ENCODE data around the gene EIF6.

Gene EIF6

DNA sequence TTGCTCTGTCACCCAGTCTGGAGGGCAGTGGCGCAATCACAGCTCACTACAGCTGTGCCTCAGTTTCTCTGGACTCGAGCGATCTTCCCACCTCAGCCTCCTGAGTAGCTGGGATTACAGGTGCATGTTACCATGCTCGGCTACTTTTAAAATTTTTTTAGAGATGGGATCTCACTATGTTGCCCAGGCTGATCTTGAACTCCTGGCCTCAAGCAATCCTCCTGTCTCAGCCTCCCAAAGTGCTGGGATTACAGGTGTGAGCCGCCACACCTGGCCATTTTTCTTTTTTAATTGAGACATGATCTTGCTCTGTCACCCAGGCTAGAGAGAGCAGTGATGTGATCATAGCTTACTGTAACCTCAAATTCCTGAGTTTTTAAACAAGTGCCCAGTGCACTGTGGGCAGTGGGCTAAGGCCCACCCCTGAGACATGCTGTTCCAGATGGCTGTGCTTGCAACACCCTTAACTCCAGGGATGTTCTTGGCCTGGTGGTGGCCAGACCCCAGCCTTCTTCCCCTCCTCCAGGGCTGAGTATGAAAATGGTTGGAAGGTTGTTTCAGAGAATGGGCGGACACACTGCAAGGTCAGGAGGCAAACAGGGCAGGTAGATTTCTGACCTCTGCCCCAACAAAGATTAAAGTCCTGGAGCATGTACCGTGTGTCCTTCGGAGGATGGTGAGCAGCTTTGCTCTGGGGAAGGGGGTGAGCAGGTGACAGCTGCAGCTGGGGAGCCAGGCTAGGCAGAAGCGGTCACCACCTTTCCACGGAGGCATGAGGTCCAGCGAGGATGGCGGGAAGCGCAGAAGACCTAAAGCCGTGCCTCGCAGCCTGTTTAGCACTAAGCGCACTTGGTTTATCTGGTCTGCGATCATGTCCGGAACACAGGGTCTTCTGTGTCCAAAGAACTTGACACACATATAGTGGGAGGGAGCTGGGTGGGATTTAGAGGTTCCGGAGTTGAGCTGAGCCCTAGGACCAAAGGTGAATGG, 9.0 kb upstream of the EIF6 start:
- Mint-ChIP-seq H3K4me3 (no peak overlapping the region), H3K4me1 (ENCODE audit: low read depth) (no peaks in the 10 kb centered on the region), H3K27ac (no peak overlapping the region)

GRCh38 chr20:35292504-35293285, 8.1 kb upstream of the EIF6 start:
- no peaks in the 10 kb centered on the region for H3K27me3 Mint-ChIP-seq
- no peak overlapping the region for H3K27ac Mint-ChIP-seq
- no peak for DNase-seq
- no peaks in the 10 kb centered on the region for H3K4me1 Mint-ChIP-seq (ENCODE audit: low read depth)
- no peaks in the 10 kb centered on the region for H3K36me3 Mint-ChIP-seq (ENCODE audit: low read depth)
- no peaks in the 10 kb centered on the region for H3K9me3 Mint-ChIP-seq
- H3K4me3 Mint-ChIP-seq: no peak overlapping the region

More for the DNA sequence above, 9.0 kb upstream of the EIF6 start:
- Mint-ChIP-seq H3K36me3 (ENCODE audit: low read depth) (no peaks in the 10 kb centered on the region), H3K27me3 (no peaks in the 10 kb centered on the region), H3K9me3 (no peaks in the 10 kb centered on the region)
- no peak for DNase-seq

DNA sequence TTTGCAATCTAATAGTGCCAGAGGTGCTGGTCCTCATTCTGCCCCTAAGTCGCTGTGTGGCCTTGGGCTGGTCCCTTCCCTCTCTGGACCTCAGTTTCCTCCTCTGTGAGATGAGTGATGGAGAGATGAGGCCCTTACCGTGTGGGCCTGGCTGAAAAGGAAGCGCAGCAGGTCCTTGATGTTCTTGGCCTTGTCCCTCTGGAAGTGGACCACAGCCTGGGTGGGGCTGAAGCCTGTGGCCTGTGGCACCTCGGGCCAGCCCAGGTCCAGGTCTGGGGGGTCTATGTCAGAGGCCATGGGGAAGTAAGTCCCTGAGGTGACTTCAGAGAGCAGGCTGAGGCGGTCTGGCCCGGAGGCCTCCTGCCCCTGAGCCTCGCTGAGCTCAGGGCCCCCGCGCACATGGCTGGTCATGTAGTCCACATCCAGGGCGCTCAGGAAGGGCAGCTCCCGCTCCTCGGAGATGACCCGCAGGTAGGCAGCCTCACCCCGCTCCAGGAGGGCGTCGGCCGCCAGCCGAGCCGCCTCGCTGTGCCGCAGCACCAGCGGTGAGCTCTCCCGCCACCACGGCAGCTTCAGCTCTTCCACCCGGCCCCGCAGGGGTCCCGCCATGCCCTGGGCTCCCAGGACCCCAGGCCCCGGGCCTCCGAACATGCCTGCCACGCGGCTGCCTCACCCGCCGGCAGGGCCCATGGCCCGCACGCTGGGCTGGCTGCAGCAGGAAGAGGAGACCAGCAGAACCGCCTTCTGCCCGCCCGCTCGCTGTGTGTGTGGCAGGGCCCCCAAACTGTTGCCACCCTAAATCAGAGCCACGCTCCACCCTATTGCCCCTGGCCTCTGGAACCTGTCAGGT, 7.3 kb upstream of the EIF6 start, which contains the start of gene FAM83C:
FAM83C (minus strand) TSS at position 772 of the 850 bp plus-strand sequence; CDS start at position 651, 121 bp downstream.
- Mint-ChIP-seq H3K36me3 (ENCODE audit: low read depth) (no peaks in the 10 kb centered on the region), H3K4me3 (no peak within 1 kb of the TSS), H3K27me3 (no peaks in the 10 kb centered on the region), H3K9me3 (no peaks in the 10 kb centered on the region), H3K4me1 (ENCODE audit: low read depth) (no peaks in the 10 kb centered on the region), H3K27ac (no peak within 1 kb of the TSS)
- no peak for DNase-seq

DNA sequence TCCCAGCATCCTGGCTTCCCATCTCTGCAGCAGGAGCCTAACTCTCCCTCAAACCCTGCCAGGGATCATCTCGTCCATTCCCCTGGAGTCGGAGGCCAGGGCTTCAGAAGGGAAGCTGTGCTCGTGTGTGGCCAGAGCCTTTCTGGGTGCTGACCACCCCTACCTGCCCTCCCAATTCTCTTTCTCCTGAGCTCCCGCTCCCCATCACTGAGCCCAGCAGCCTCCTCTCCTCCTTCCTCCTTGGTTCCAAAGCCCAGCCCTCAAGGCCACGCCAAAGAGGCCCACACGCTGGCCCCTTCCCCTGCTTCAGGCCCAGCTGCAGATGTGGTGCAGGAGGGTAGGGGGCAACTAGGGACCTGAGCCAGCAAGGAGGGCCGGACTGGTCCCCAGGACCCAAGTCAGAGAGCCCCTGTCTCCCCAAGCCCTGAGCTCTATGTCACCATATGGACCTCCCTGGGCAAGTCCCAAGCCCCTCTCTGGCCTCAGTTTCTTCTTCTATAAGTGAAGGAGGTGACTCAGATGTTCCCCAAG, 6.4 kb upstream of the EIF6 start:
- DNase-seq: no peak

DNA sequence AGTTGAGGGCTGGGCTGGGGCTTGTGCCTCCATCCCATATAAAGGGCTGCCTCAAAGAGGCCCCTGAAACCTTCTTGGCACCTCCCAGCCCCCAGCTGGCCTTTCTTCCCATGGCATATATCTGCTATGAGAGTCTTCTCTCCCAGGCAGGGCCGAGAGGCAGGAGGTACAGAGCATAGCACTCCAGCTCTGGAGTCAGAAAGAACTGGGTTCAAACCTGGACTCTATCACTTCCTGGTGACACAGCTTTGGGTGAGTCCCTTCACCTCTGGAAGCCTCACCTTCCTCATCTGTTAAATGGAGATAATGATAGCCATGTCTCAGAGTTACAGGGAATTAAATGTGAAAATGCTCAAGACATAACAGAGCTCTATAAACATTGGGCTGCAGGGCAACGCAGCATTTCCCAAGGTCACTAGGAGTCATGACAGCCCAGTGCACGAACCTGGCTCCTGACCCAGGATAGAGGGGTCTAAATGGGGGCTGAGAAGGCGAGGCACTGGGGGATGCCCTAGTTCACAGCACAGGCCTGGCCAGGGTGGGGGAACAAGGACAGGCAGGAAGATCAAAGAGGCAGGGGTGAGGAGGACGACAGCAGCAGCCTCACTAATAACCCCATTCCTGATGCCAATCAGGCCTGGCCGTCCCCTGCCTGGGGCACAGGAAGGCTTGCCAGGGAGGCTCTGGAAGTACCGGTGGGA, 5.8 kb upstream of the EIF6 start:
- Mint-ChIP-seq H3K9me3 (no peaks in the 10 kb centered on the region), H3K4me1 (ENCODE audit: low read depth) (peaks cover 8% of the 10 kb centered on the region), H3K36me3 (ENCODE audit: low read depth) (no peaks in the 10 kb centered on the region), H3K27ac (no peak overlapping the region), H3K27me3 (no peaks in the 10 kb centered on the region), H3K4me3 (no peak overlapping the region)
- no peak for DNase-seq

More for the DNA sequence above, 6.4 kb upstream of the EIF6 start:
- Mint-ChIP-seq H3K4me1 (ENCODE audit: low read depth) (peaks cover 2% of the 10 kb centered on the region), H3K4me3 (no peak overlapping the region), H3K27me3 (no peaks in the 10 kb centered on the region), H3K27ac (no peak overlapping the region), H3K36me3 (ENCODE audit: low read depth) (no peaks in the 10 kb centered on the region), H3K9me3 (no peaks in the 10 kb centered on the region)

- DNase-seq: no peak
- H3K4me1 Mint-ChIP-seq (ENCODE audit: low read depth): peaks cover 19% of the 10 kb centered on the region
- no peak overlapping the region for H3K4me3 Mint-ChIP-seq
- H3K36me3 Mint-ChIP-seq (ENCODE audit: low read depth): peaks cover 13% of the 10 kb centered on the region
- no peak overlapping the region for H3K27ac Mint-ChIP-seq
- H3K9me3 Mint-ChIP-seq: no peaks in the 10 kb centered on the region
- no peaks in the 10 kb centered on the region for H3K27me3 Mint-ChIP-seq
Observed at GRCh38 chr20:35288325-35289060, 3.9 kb upstream of the EIF6 start.

GRCh38 chr20:35287509-35288324, 3.1 kb upstream of the EIF6 start:
- H3K4me3 Mint-ChIP-seq: no peak overlapping the region
- H3K27me3 Mint-ChIP-seq: no peaks in the 10 kb centered on the region
- peaks cover 18% of the 10 kb centered on the region for H3K36me3 Mint-ChIP-seq (ENCODE audit: low read depth)
- no peaks in the 10 kb centered on the region for H3K9me3 Mint-ChIP-seq
- peak overlapping the region; percentile 26 for H3K27ac Mint-ChIP-seq
- H3K4me1 Mint-ChIP-seq (ENCODE audit: low read depth): peaks cover 24% of the 10 kb centered on the region
- DNase-seq: no peak

DNA sequence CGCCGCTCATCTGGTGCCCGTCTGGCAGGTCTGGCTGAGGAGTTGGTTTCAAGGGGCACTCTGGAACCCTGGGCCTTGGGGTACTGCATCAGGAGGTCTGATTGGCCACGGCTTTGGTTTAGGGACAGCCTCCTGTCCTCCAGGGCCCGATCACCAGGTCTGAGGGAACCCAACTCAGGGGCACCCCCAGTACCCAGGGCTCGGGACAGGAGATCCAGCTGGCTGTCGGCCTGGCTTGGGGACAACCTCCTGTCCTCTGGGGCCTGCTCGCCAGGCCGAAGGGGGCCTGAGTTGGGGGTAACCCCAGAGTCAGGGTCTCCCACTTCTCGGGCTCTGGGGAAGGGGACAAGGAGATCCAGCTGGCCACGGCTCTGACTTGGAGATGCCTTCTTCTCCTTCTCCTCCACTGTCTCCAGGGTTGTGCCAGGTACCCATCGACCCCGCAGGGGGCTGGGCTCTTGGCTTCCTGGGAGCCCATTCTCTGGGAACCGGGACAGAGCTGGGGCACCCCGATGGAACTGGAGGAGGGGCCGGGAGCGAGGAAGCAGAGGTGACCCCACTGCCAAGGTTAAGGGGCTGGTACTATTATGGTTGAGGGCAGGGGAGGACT, 2.4 kb upstream of the EIF6 start:
- Mint-ChIP-seq H3K27ac (peak overlapping the region; percentile 26), H3K9me3 (no peaks in the 10 kb centered on the region), H3K27me3 (no peaks in the 10 kb centered on the region), H3K36me3 (ENCODE audit: low read depth) (peaks cover 25% of the 10 kb centered on the region), H3K4me1 (ENCODE audit: low read depth) (peaks cover 31% of the 10 kb centered on the region), H3K4me3 (no peak overlapping the region)
- DNase-seq: no peak

- peak overlapping the region; percentile 83 for H3K4me3 Mint-ChIP-seq
- peak overlapping the region; percentile 89 for H3K27ac Mint-ChIP-seq
- H3K36me3 Mint-ChIP-seq (ENCODE audit: low read depth): peaks cover 32% of the 10 kb centered on the region
- H3K27me3 Mint-ChIP-seq: no peaks in the 10 kb centered on the region
- peaks cover 35% of the 10 kb centered on the region for H3K4me1 Mint-ChIP-seq (ENCODE audit: low read depth)
- no peaks in the 10 kb centered on the region for H3K9me3 Mint-ChIP-seq
- DNase-seq: no peak
Observed at GRCh38 chr20:35286077-35286898, 1.7 kb upstream of the EIF6 start.

DNA sequence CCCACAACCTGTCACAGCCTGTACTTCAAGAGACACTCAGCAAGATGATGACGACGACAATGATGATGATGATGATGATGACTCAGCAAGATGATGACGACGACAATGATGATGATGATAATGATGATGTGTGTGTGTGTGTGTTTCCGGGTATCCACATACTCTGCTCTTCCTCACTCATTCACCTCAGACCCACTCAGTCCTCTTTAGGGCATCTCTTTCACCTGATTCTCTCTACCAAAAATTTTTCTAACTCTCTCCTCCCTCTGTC, 1.2 kb upstream of the EIF6 start:
- DNase-seq: no peak
- H3K9me3 Mint-ChIP-seq: no peaks in the 10 kb centered on the region
- H3K4me3 Mint-ChIP-seq: peak overlapping the region; percentile 83
- H3K36me3 Mint-ChIP-seq (ENCODE audit: low read depth): peaks cover 36% of the 10 kb centered on the region
- no peaks in the 10 kb centered on the region for H3K27me3 Mint-ChIP-seq
- H3K4me1 Mint-ChIP-seq (ENCODE audit: low read depth): peaks cover 35% of the 10 kb centered on the region
- H3K27ac Mint-ChIP-seq: peak overlapping the region; percentile 89

- Mint-ChIP-seq H3K4me3 (peak overlapping the region; percentile 83), H3K27ac (peak overlapping the region; percentile 89), H3K27me3 (no peaks in the 10 kb centered on the region), H3K4me1 (ENCODE audit: low read depth) (peaks cover 36% of the 10 kb centered on the region), H3K9me3 (no peaks in the 10 kb centered on the region), H3K36me3 (ENCODE audit: low read depth) (peaks cover 42% of the 10 kb centered on the region)
- DNase-seq: no peak
Observed at GRCh38 chr20:35284992-35285805, 627 bp upstream of the EIF6 start.
